PFSK-1 (cell line): Measurements from ENCODE around the gene EFCAB8.

Experiments
- FOXP2 ChIP-seq: optimal IDR thresholded peaks from 2 replicates; pipeline ENCODE3; 2011; ENCODE audit warnings: borderline replicate concordance, control low read depth, inconsistent platforms; ENCODE audit not compliant: insufficient read depth; ENCODE audit errors: extremely low read length, extremely low read depth
- POLR2AphosphoS5 ChIP-seq: IDR thresholded peaks from 2 replicates; pipeline ENCODE4 v1.6.1; 2012; ENCODE audit warnings: low read depth, mild to moderate bottlenecking, control low read depth, low read length, moderate library complexity
- REST ChIP-seq, 2 experiments: IDR thresholded peaks; 2 replicates each; pipeline versions ENCODE4 v1.6.1 to v1.8.0; 2011 to 2012; ENCODE audit warnings: low read depth in 2 of 2, low read length in 2 of 2, control low read depth in 1 of 2, inconsistent platforms in 1 of 2, mild to moderate bottlenecking in 1 of 2, moderate library complexity in 1 of 2; ENCODE audit not compliant: insufficient read depth in 1 of 2
- SIN3A ChIP-seq: IDR thresholded peaks from 2 replicates; pipeline ENCODE4 v1.6.1; 2012; ENCODE audit warnings: mild to moderate bottlenecking, low read length, moderate library complexity, borderline replicate concordance; ENCODE audit not compliant: insufficient read depth
- TAF1 ChIP-seq: IDR thresholded peaks from 2 replicates; pipeline ENCODE4 v1.6.1; 2012; ENCODE audit warnings: low read length, control low read depth, borderline replicate concordance; ENCODE audit not compliant: insufficient read depth

The EFCAB8 gene

GRCh38 chr20:32960222-32960518 lies 101.4 kb downstream of the EFCAB8 start:
- TF ChIP-seq TAF1 = no peak

GRCh38 chr20:32960849-32961731 lies 102.4 kb downstream of the EFCAB8 start:
- TF ChIP-seq POLR2AphosphoS5 (no peak), REST (IDR thresholded peaks at IDR 0.05; ENCODE audit: insufficient read depth in 1 of 2, low read depth in 2 of 2, low read length in 2 of 2) (no peak), SIN3A (no peak), FOXP2 (no peak), TAF1 (no peak)

- TF ChIP-seq FOXP2 (no peak), SIN3A (no peak), TAF1 (no peak), POLR2AphosphoS5 (no peak), REST (IDR thresholded peaks at IDR 0.05; ENCODE audit: insufficient read depth in 1 of 2, low read depth in 2 of 2, low read length in 2 of 2) (no peak)
Measured at GRCh38 chr20:32962053-32962452, 103.3 kb downstream of the EFCAB8 start.

GRCh38 chr20:32963176-32963575 lies 104.5 kb downstream of the EFCAB8 start:
- no peak for TF ChIP-seq POLR2AphosphoS5
- TF ChIP-seq TAF1 = no peak

- TF ChIP-seq REST (IDR thresholded peaks at IDR 0.05; ENCODE audit: insufficient read depth in 1 of 2, low read depth in 2 of 2, low read length in 2 of 2) = no peak
- TF ChIP-seq POLR2AphosphoS5 = no peak
- TF ChIP-seq SIN3A = no peak
- TF ChIP-seq FOXP2 = no peak
- TF ChIP-seq TAF1 = no peak
Measured at GRCh38 chr20:32964575-32964974, 105.9 kb downstream of the EFCAB8 start.

GRCh38 chr20:32965115-32965514 lies 106.4 kb downstream of the EFCAB8 start:
- no peak for TF ChIP-seq TAF1
- no peak for TF ChIP-seq REST (IDR thresholded peaks at IDR 0.05; ENCODE audit: insufficient read depth in 1 of 2, low read depth in 2 of 2, low read length in 2 of 2)
- TF ChIP-seq SIN3A = no peak
- no peak for TF ChIP-seq POLR2AphosphoS5
